Epithelial cell of proximal tubule (primary cell): ENCODE data around the gene METAP1D. TPM values are rescaled to one million over a fixed set of nuclear protein-coding genes. Genes with fewer than 3 reads are reported as not detected.

ENCODE experiments used
- DNase-seq: peaks from one replicate; pipeline ENCODE4 v3.0.0-alpha.2; 2011; ENCODE audit warnings: low read depth
- H3K4me3 ChIP-seq: 2 replicates; pipeline ENCODE4 v1.5.1; 2011; ENCODE audit warnings: low read depth, mild to moderate bottlenecking, low read length
- total RNA-seq: library from RNA; depleted of rRNA; stranded (reverse); fragments of >200 nt; gene quantifications from 2 replicates; pipeline ENCODE4 v1.2.3, GENCODE V29; 2015
- TF ChIP-seq, protein P1 (sequence below): conservative IDR thresholded peaks from 2 replicates; pipeline ENCODE4 v1.5.1; 2012; ENCODE audit warnings: low read depth, mild to moderate bottlenecking, low read length

METAP1D gene
- total RNA-seq, 1 donor from 2014 or later = 5.5 TPM

DNA sequence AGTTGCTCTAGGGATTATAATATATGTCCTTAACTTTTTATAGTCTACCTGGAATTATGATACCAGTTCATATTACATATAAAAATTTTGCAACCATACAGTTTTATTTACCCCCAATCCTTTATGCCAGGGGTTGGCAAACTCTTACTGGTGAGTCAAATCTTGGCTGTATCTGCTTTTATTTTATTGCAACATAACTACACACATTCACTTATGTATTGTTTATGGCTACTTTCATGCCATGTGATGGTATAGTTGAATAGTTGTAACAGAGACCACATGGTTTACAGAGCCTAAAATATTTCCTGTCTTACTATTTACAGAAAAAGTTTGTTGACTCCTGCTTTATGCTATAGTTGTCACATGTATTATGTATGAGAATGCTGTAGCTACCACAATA is 128.7 kb downstream of the METAP1D start:
- no peak for DNase-seq
- TF ChIP-seq, protein P1, sequence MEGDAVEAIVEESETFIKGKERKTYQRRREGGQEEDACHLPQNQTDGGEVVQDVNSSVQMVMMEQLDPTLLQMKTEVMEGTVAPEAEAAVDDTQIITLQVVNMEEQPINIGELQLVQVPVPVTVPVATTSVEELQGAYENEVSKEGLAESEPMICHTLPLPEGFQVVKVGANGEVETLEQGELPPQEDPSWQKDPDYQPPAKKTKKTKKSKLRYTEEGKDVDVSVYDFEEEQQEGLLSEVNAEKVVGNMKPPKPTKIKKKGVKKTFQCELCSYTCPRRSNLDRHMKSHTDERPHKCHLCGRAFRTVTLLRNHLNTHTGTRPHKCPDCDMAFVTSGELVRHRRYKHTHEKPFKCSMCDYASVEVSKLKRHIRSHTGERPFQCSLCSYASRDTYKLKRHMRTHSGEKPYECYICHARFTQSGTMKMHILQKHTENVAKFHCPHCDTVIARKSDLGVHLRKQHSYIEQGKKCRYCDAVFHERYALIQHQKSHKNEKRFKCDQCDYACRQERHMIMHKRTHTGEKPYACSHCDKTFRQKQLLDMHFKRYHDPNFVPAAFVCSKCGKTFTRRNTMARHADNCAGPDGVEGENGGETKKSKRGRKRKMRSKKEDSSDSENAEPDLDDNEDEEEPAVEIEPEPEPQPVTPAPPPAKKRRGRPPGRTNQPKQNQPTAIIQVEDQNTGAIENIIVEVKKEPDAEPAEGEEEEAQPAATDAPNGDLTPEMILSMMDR = no peak
- no peak overlapping the region for H3K4me3 ChIP-seq

DNA sequence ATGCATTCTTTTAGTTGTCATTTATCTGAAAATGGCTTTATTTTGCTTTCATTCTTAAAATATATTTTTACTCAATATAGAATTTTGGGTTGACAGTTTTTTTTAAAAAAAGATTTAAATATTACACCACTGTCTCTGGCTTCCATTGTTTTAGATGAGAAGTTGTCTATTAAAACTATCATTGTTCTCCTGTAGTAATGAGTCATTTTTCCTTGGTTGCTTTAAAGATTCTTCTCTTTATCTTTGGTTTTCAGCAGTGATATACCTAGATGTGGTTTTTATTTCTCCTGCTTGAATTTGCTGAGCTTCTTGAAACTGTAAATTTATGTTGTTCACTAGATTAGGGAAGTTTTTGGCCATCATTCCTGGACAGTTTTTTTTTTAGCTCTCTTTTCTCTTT is 129.7 kb downstream of the METAP1D start:
- H3K4me3 ChIP-seq = no peak overlapping the region
- TF ChIP-seq, protein P1 = no peak
- no peak for DNase-seq

Other genes with a start within 250 kb of the METAP1D start
- gene SLC25A12, start 105.7 kb upstream of the METAP1D start, total RNA-seq = 8.6 and 12.4 TPM in 2 replicates
- 68.9 and 71.5 TPM in 2 replicates for gene HAT1, start 77.5 kb upstream of the METAP1D start, total RNA-seq
- 0.22 TPM in 1 of 2 replicates, not detected in the other for gene DLX1, start 85.6 kb downstream of the METAP1D start, total RNA-seq
- 0.12 TPM in 1 of 2 replicates, not detected in the other for gene DLX2, start 102.9 kb downstream of the METAP1D start, total RNA-seq